D341Med (cell line): ENCODE data around the gene HOXB6.

ENCODE experiments used
- DNase-seq: peaks from one replicate; pipeline ENCODE4 v3.0.0; 2012; ENCODE audit warnings: low spot score

Gene HOXB6

GRCh38 chr17:48565925-48566710 lies 38.7 kb downstream of the HOXB6 start:
- no peak for DNase-seq

GRCh38 chr17:48565022-48565554 lies 39.7 kb downstream of the HOXB6 start:
- no peak for DNase-seq

- DNase-seq: no peak
Observed at GRCh38 chr17:48564188-48565021, 40.4 kb downstream of the HOXB6 start.

- no peak for DNase-seq
Observed at GRCh38 chr17:48563867-48564187, 41.0 kb downstream of the HOXB6 start.

- no peak for DNase-seq
Observed at GRCh38 chr17:48563385-48563838, 41.4 kb downstream of the HOXB6 start.

GRCh38 chr17:48562934-48563333 lies 41.9 kb downstream of the HOXB6 start:
- DNase-seq: no peak

- DNase-seq: no peak
Observed at GRCh38 chr17:48561884-48562810, 42.6 kb downstream of the HOXB6 start.

- DNase-seq: no peak
Observed at GRCh38 chr17:48559840-48560817, 44.7 kb downstream of the HOXB6 start.

- DNase-seq: no peak
Observed at GRCh38 chr17:48559122-48559839, 45.5 kb downstream of the HOXB6 start.

- DNase-seq: no peak
Observed at GRCh38 chr17:48558831-48559121, 46.0 kb downstream of the HOXB6 start.

GRCh38 chr17:48558057-48558830 lies 46.5 kb downstream of the HOXB6 start:
- DNase-seq: no peak

GRCh38 chr17:48556576-48557401 lies 48.0 kb downstream of the HOXB6 start:
- DNase-seq: no peak

GRCh38 chr17:48556229-48556575 lies 48.6 kb downstream of the HOXB6 start:
- DNase-seq: no peak

GRCh38 chr17:48555258-48556228 lies 49.2 kb downstream of the HOXB6 start:
- DNase-seq: no peak

- DNase-seq: no peak
Observed at GRCh38 chr17:48554412-48555257, 50.2 kb downstream of the HOXB6 start.

- no peak for DNase-seq
Observed at GRCh38 chr17:48553826-48554225, 51.0 kb downstream of the HOXB6 start.

GRCh38 chr17:48553190-48553547 lies 51.6 kb downstream of the HOXB6 start:
- no peak for DNase-seq
